Endothelial cell of umbilical vein (primary cell): ENCODE results near the gene DPYSL4. TPM values are rescaled to one million over a fixed set of nuclear protein-coding genes. Genes with fewer than 3 reads are reported as not detected.

Source experiments
- BruUV-seq: library from RNA; stranded (reverse); fragments of 400-500 nt; replicated peaks from 2 replicates; lab custom pipeline; 2021; lab: Mats Ljungman, UMichigan
- CTCF ChIA-PET: fragments of 300-600, 350-600 bp; sonication (Branson Sonifier 250); formaldehyde crosslinking; loops from one replicate; lab custom pipeline; 2021; ENCODE audit warnings: antibody characterized with exemption, inconsistent platforms; lab: Charles Lee
- POLR2A ChIA-PET: fragments of 300-600, 350-600 bp; sonication (Branson Sonifier 250); formaldehyde crosslinking; loops from one replicate; lab custom pipeline; 2021; ENCODE audit warnings: antibody characterized with exemption, inconsistent platforms; lab: Charles Lee
- DNase-seq: peaks from one replicate; pipeline ENCODE4 v3.0.0-alpha.2; 2011; ENCODE audit warnings: low read depth, low spot score
- FAIRE-seq: peaks from 2 replicates; lab custom pipeline; 2011; peaks lifted over from hg19 to GRCh38; lab: Jason Lieb, UNC
- H2AFZ ChIP-seq: 2 replicates; pipeline ENCODE4 v1.6.0; 2012; ENCODE audit warnings: low read depth, low read length, control low read depth, inconsistent platforms
- H3K27ac ChIP-seq: 2 replicates; pipeline ENCODE4 v1.5.1; 2011; ENCODE audit warnings: low read depth, mild to moderate bottlenecking, control low read depth, low read length, moderate library complexity; ENCODE audit not compliant: insufficient read depth
- H3K27me3 ChIP-seq, 2 experiments: 2 replicates each; pipeline versions ENCODE4 v1.6.0 to v1.6.1; 2011; ENCODE audit warnings: low read length in 2 of 2, mixed read lengths in 1 of 2; ENCODE audit not compliant: control insufficient read depth in 2 of 2, insufficient read depth in 2 of 2
- H3K36me3 ChIP-seq, 2 experiments: 2 replicates in 1 of 2; 3 replicates in 1 of 2; pipeline ENCODE4 v1.5.1; 2011; ENCODE audit warnings: low read length in 2 of 2, mild to moderate bottlenecking in 1 of 2, moderate library complexity in 1 of 2; ENCODE audit not compliant: control insufficient read depth in 2 of 2, insufficient read depth in 2 of 2; ENCODE audit errors: extremely low read depth in 1 of 2
- H3K4me1 ChIP-seq: 3 replicates; pipeline ENCODE4 v1.5.1; 2011; ENCODE audit warnings: mild to moderate bottlenecking, low read length; ENCODE audit not compliant: control insufficient read depth, insufficient read depth; ENCODE audit errors: extremely low read depth
- H3K4me2 ChIP-seq: 2 replicates; pipeline ENCODE4 v1.6.1; 2011; ENCODE audit warnings: low read length, control low read depth, mixed read lengths; ENCODE audit not compliant: insufficient read depth
- H3K4me3 ChIP-seq, 3 experiments: fragments of 200-600 bp in 1 of 3; sonication (generic), shearing (Covaris generic) in 1 of 3; replicated peaks in 1 of 3; 2 replicates each; pipeline ENCODE4 v1.5.1; 2011 to 2016; ENCODE audit warnings: control low read depth in 3 of 3, low read length in 3 of 3, mild to moderate bottlenecking in 2 of 3, inconsistent platforms in 1 of 3, low read depth in 1 of 3, moderate library complexity in 1 of 3; ENCODE audit not compliant: insufficient read depth in 1 of 3
- H3K79me2 ChIP-seq: 2 replicates; pipeline ENCODE4 v1.6.0; 2012; ENCODE audit warnings: low read length, inconsistent platforms; ENCODE audit not compliant: control insufficient read depth, insufficient read depth
- H3K9ac ChIP-seq: replicated peaks from 2 replicates; pipeline ENCODE3; 2011; ENCODE audit warnings: low read length, control low read depth; ENCODE audit not compliant: insufficient read depth; ENCODE audit errors: extremely low read depth
- H3K9me1 ChIP-seq: replicated peaks from 3 replicates; pipeline ENCODE4 v1.6.0; 2011; ENCODE audit warnings: mild to moderate bottlenecking, low read length; ENCODE audit not compliant: control insufficient read depth, insufficient read depth; ENCODE audit errors: extremely low read depth
- H3K9me3 ChIP-seq: replicated peaks from 2 replicates; pipeline ENCODE4 v1.5.1; 2012; ENCODE audit warnings: low read length, inconsistent platforms; ENCODE audit not compliant: control insufficient read depth, insufficient read depth
- H4K20me1 ChIP-seq: replicated peaks from 2 replicates; pipeline ENCODE3; 2011; ENCODE audit warnings: mild to moderate bottlenecking, low read length; ENCODE audit not compliant: control insufficient read depth, insufficient read depth; ENCODE audit errors: extremely low read depth
- EZH2 ChIP-seq: IDR thresholded peaks from 2 replicates; pipeline ENCODE4 v1.6.1; 2012; ENCODE audit warnings: borderline replicate concordance, low read depth, mild to moderate bottlenecking, moderate library complexity, low read length, inconsistent platforms; ENCODE audit not compliant: severe bottlenecking
- FOS ChIP-seq: IDR thresholded peaks from 2 replicates; pipeline ENCODE4 v1.6.1; 2011; ENCODE audit warnings: mild to moderate bottlenecking, low read length, moderate library complexity, borderline replicate concordance; ENCODE audit not compliant: insufficient read depth
- GATA2 ChIP-seq: IDR thresholded peaks from 2 replicates; pipeline ENCODE4 v1.7.0; 2011; ENCODE audit warnings: low read depth, mild to moderate bottlenecking, moderate library complexity, mixed read lengths, low read length; ENCODE audit not compliant: insufficient read length, insufficient read depth
- JUN ChIP-seq: IDR thresholded peaks from 2 replicates; pipeline ENCODE4 v1.6.1; 2011; ENCODE audit warnings: borderline replicate concordance, low read depth; ENCODE audit not compliant: insufficient read length, insufficient read depth
- MYC ChIP-seq: IDR thresholded peaks from one replicate; pipeline ENCODE4 v1.6.1; 2011; ENCODE audit warnings: mild to moderate bottlenecking, low read depth, low read length
- POLR2A ChIP-seq: IDR thresholded peaks from 2 replicates; pipeline ENCODE4 v1.6.1; 2012; ENCODE audit warnings: low read depth, mild to moderate bottlenecking, control low read depth, low read length
- POLR2AphosphoS5 ChIP-seq: IDR thresholded peaks from 2 replicates; pipeline ENCODE4 v1.6.1; 2012; ENCODE audit warnings: low read depth, mild to moderate bottlenecking, control low read depth, low read length, moderate library complexity; ENCODE audit not compliant: insufficient read depth
- dilution Hi-C: fragments of 300-500 bp; cut with MboI; formaldehyde crosslinking; loops from one replicate; pipeline ENCODE4 v1.15.0; 2019; ENCODE audit warnings: low sequenced_read_pairs; ENCODE audit not compliant: extremely low pct_ligation_motif_present
- intact Hi-C: fragments of 100-400 bp; cut with micrococcal nuclease; formaldehyde crosslinking; loops from one replicate; pipeline ENCODE4 v1.10.0; 2022
- polyA plus RNA-seq, 4 experiments: library from polyadenylated mRNA; depleted of rRNA in 3 of 4; stranded (reverse) in 3 of 4; unstranded in 1 of 4; fragments of >200 nt; gene quantifications; 2 replicates each; pipeline versions ENCODE4 v1.2.1 to v1.2.3, GENCODE V29; 2011 to 2012; ENCODE audit warnings: missing spikeins in 1 of 4
- total RNA-seq: library from RNA; stranded (reverse); gene quantifications from 2 replicates; pipeline ENCODE4 v1.2.3, GENCODE V29; 2021
- TF ChIP-seq, protein P1 (sequence below): IDR thresholded peaks from 2 replicates; pipeline ENCODE4 v1.6.1; 2011; ENCODE audit not compliant: insufficient read depth, insufficient read length
- TF ChIP-seq, protein P2 (sequence below), 2 donors: IDR thresholded peaks; 1 replicate in 1 of 2; 2 replicates in 1 of 2; pipeline ENCODE4 v1.5.1; 2011; ENCODE audit warnings: low read length in 2 of 2, mild to moderate bottlenecking in 2 of 2, moderate library complexity in 2 of 2, control low read depth in 1 of 2, inconsistent platforms in 1 of 2, low read depth in 1 of 2; ENCODE audit not compliant: insufficient read depth in 1 of 2; ENCODE audit errors: extremely low read depth in 1 of 2

DPYSL4 gene
- total and polyA plus RNA-seq, 2 donors (not counting 3 experiments of a cell fraction or from before 2014, with no cell fraction given), result 27.1 to 60.0 TPM

DNA sequence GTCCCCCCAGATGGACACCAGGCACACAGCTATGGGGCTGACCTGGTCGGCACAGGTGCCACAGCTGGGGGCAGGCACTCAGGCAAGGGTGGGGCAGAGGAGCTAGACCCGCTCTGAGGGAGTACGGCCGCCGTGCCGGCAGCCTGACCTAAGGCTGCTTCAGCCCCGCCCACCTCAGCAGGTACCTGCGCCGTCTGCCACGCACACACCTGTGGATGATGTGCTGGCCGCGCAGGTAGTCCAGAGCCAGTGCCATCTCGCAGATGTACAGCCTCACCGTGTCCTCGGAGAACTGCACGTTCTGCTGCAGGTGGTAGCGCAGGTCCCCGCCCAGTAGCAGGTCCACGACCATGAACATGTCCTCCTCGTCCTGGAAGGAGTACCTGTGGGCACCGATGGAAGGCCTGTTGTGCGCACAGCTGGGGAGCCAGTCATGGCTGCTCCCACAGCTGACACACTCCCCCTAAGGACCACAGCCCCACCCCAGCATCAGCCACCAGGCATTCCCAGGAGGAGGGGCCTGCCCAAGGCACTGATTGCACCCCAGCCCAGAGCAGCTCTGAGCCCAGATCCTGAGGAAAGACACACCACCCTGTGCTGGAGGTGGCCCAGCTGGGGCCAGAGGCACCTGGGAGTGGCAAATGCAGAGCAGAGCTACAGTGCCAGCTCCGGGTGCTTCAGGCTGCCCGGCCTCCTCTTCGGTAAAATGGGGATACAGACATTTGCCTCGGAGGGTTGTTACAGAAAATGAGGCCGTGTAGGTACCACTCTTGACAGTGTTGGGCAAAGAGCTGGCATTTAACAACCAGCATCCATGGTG, 40.0 kb downstream of the DPYSL4 start:
- no peaks in the 10 kb centered on the region for H3K36me3 ChIP-seq
- no peaks in the 10 kb centered on the region for H3K9me1 ChIP-seq
- ChIA-PET CTCF (interaction anchor here (0.7 to 1.6 kb wide), 2 partner anchors 125 to 126 kb away, joined by 3 to 7 read pairs; no protein-coding TSS in a partner anchor), POLR2A (no interaction called here)
- no peak overlapping the region for H3K4me3 ChIP-seq
- no peaks in the 10 kb centered on the region for H3K4me1 ChIP-seq
- H3K79me2 ChIP-seq, result no peaks in the 10 kb centered on the region
- no peaks in the 10 kb centered on the region for H4K20me1 ChIP-seq
- H3K9me3 ChIP-seq, result no peaks in the 10 kb centered on the region
- H3K4me2 ChIP-seq, result no peak overlapping the region
- TF ChIP-seq, protein P1, sequence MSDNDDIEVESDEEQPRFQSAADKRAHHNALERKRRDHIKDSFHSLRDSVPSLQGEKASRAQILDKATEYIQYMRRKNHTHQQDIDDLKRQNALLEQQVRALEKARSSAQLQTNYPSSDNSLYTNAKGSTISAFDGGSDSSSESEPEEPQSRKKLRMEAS, result no peak
- TF ChIP-seq GATA2, result no peak
- TF ChIP-seq, protein P2, sequence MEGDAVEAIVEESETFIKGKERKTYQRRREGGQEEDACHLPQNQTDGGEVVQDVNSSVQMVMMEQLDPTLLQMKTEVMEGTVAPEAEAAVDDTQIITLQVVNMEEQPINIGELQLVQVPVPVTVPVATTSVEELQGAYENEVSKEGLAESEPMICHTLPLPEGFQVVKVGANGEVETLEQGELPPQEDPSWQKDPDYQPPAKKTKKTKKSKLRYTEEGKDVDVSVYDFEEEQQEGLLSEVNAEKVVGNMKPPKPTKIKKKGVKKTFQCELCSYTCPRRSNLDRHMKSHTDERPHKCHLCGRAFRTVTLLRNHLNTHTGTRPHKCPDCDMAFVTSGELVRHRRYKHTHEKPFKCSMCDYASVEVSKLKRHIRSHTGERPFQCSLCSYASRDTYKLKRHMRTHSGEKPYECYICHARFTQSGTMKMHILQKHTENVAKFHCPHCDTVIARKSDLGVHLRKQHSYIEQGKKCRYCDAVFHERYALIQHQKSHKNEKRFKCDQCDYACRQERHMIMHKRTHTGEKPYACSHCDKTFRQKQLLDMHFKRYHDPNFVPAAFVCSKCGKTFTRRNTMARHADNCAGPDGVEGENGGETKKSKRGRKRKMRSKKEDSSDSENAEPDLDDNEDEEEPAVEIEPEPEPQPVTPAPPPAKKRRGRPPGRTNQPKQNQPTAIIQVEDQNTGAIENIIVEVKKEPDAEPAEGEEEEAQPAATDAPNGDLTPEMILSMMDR (IDR thresholded peaks at IDR 0.05; ENCODE audit: extremely low read depth in 1 of 2, insufficient read depth in 1 of 2, low read depth in 1 of 2, low read length in 2 of 2), result no peak
- no peak for TF ChIP-seq FOS
- no peak for TF ChIP-seq JUN
- TF ChIP-seq POLR2A, result no peak
- TF ChIP-seq MYC, result no peak
- TF ChIP-seq EZH2, result no peak
- no peak for TF ChIP-seq POLR2AphosphoS5
- H3K27ac ChIP-seq, result no peak overlapping the region
- BruUV-seq, result no TSS peak
- DNase-seq (no peak), FAIRE-seq (no peak)
- no peaks in the 10 kb centered on the region for H3K27me3 ChIP-seq
- intact Hi-C loops, result no loop called here
- no peak overlapping the region for H2AFZ ChIP-seq
- no peak overlapping the region for H3K9ac ChIP-seq
- dilution Hi-C loops, result no loop called here
